DMS 273 (cell line): ENCODE data around the gene DENND4B.
"Not testable (repeated sequence)": the region's sequence is repeated elsewhere in the genome, so short reads cannot be mapped to it uniquely, and the experiment has no call there.

ENCODE experiments used
- DNase-seq: peaks from one replicate; lab custom pipeline; 2025; ENCODE audit not compliant: unreplicated experiment; lab: John Stamatoyannopoulos, UW

Gene DENND4B, protein sequence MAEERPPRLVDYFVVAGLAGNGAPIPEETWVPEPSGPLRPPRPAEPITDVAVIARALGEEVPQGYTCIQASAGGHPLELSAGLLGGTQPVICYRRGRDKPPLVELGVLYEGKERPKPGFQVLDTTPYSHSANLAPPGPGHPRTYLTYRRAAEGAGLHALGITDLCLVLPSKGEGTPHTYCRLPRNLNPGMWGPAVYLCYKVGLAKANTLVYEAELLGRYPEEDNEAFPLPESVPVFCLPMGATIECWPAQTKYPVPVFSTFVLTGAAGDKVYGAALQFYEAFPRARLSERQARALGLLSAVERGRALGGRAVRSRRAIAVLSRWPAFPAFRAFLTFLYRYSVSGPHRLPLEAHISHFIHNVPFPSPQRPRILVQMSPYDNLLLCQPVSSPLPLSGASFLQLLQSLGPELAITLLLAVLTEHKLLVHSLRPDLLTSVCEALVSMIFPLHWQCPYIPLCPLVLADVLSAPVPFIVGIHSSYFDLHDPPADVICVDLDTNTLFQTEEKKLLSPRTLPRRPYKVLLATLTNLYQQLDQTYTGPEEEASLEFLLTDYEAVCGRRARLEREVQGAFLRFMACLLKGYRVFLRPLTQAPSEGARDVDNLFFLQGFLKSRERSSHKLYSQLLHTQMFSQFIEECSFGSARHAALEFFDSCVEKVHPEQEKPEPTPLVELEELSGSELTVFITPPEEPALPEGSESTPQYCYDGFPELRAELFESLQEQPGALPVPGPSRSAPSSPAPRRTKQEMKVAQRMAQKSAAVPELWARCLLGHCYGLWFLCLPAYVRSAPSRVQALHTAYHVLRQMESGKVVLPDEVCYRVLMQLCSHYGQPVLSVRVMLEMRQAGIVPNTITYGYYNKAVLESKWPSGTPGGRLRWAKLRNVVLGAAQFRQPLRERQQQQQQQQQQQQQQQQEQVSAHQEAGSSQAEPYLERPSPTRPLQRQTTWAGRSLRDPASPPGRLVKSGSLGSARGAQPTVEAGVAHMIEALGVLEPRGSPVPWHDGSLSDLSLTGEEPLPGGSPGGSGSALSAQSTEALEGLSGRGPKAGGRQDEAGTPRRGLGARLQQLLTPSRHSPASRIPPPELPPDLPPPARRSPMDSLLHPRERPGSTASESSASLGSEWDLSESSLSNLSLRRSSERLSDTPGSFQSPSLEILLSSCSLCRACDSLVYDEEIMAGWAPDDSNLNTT (N-terminal part only)

DNA sequence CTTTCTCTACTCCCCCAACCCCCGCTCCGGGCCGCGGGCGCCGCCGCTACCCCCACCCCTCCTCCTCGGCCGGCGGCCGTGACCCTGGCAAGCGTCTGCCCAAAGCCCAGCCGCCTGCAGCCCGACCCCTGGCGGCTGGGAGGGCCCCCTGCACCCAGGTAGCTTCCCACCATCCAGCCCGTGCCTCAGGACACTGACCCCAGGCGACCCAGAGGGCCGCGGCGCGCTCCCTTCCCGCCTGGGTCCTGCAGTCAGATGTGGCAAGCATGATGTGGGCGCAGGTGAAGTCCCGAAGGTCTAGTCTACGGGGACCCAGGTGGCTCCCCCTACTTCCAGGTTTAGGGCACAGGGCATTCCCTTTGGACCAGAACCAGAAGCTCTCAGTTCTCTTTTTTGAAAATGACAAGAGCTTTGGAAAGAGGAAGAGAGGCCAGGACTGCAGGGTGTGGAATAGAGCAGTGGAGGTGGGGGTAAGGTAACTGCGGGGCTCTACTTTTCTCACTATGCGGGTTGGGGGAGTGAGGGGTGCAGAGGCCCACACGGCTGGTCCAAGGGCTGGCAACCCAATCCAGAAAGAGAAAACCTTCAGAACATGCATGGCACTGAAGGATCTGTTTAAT is at the start of gene DENND4B:
DENND4B (minus strand) TSS at position 97 of the 620 bp plus-strand sequence. CDS start 2,344 bp downstream, outside the sequence.
- DNase-seq, result peak; percentile 93

DNA sequence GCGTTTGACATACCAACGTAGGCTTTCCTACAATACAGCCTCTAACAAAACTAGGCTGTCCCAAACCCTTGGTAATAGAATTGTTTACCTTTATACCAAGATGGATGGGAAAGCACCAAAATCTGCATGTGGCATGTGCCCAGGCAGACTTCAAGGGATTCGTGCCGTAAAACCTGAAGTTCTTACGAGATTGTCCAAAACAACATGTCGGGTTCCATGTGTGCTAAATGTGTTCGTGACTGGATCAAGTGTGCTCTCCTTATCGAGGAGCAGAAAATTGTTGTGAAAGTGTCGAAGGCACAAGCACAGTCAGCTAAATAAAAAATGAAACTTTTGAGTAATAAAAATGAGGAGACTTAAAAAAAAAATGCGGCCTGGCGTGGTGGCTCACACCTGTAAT is 49.1 kb upstream of the DENND4B start:
- no peak for DNase-seq

DNA sequence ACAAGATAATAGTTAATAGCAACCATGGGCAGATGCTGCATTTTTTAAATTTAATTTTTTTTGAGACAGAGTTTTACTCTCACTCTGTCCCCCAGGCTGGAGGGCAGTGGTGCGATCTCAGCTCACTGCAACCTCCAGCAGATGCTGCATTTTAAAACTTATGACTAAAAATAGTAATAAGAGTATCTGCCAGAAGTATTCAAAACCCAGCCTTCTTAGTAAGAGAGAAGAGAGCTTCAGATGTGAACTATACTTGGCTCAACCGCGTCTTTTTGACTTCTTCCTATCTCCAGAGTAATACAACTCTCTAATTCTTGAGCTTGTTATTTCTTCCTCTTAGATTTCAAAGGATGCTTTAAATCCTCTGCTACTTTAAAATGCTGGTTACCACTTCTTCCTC is 48.7 kb upstream of the DENND4B start:
- DNase-seq, result no peak

DNA sequence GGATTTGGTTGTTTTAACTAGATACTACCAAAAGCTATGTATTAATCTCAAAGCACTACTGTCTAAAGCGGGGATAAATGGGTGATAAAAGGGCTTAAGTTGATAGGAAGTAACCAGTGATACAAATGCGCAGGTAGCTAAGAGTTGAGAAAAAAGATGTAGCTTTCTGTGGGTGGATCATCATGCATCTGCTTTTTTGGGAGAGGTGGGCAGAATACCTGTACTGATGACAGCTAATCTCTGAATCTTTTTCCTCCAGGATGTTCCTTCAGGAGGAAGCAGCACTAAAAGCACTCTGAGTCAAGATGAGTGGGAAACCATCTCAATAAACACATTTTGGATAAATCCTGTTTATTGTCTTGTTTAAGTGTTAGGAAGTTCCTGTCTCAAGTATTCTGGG is 45.3 kb upstream of the DENND4B start:
- no peak for DNase-seq

DNA sequence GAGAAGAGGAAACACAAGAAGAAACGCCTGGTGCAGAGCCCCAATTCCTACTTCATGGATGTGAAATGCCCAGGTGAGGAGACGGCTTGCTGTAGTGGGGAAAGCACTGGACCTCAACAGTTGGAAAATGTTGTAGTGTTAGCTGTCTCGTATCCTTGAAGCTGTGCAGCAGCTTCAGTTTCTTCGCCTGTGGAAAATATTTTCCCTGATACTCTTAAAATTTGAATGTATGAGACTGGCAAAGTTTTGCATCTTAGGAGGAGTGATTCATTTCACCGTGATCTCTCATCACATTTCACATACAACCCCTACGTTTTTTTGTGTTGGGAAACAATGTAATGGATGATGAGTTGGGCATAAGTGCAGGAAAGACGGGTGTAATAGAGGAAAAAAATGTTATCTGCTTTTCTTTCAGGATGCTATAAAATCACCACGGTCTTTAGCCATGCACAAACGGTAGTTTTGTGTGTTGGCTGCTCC is 44.7 kb upstream of the DENND4B start:
- DNase-seq, result no peak

DNA sequence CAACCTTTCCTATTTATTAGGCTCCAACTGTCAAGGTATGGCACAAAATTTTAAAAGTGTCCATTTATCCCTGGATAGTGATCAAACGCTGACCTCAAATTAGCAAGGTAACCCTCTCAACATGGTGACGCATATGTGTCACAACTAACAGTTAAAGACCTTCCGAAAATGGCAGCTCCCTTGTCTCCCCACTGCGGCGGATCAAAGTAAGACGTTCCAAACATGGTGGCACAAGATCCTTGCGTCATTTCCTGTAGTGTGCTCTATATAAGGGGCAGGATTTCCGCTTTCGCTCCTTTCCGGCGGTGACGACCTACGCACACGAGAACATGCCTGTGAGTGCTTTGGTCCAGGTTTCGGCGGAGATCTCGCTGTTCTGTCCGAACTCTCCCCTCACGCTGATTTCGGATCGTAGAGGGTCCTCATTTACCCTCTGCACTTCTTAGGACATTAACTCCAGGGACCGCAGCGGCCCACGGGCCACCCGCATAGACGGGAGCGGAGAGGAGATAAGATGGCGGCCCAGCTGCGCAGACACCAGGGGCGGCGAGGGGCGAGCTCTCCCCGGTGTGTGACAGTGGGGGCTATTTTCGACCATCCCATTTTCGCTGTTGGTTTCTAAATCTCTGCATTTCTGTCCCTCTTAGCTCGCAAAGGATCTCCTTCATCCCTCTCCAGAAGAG is 44.1 kb upstream of the DENND4B start, which contains the start of gene RPS27:
RPS27 (plus strand) TSS at position 295 of the 683 bp plus-strand sequence; CDS start at position 330, 35 bp downstream.
- DNase-seq, result peak; percentile 99

DNA sequence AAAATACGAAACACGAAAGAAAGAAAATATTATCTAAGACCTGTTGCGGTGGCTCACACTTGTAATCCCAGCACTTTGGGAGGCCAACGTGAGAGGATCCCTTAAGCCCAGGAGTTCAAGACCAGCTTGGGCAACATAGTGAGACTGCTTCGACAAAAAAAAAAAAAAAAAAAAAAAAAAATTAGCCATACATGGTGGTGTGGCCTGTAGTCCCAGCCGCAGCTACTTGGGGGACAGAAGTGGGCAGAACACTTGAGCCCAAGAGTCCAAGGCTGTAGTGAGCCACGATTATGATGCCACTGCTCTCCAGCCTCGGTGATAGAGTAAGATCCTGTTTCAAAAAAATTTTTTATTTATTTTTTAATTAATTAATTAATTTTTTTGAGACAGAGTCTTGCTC is 41.1 kb upstream of the DENND4B start:
- DNase-seq, result no peak

DNA sequence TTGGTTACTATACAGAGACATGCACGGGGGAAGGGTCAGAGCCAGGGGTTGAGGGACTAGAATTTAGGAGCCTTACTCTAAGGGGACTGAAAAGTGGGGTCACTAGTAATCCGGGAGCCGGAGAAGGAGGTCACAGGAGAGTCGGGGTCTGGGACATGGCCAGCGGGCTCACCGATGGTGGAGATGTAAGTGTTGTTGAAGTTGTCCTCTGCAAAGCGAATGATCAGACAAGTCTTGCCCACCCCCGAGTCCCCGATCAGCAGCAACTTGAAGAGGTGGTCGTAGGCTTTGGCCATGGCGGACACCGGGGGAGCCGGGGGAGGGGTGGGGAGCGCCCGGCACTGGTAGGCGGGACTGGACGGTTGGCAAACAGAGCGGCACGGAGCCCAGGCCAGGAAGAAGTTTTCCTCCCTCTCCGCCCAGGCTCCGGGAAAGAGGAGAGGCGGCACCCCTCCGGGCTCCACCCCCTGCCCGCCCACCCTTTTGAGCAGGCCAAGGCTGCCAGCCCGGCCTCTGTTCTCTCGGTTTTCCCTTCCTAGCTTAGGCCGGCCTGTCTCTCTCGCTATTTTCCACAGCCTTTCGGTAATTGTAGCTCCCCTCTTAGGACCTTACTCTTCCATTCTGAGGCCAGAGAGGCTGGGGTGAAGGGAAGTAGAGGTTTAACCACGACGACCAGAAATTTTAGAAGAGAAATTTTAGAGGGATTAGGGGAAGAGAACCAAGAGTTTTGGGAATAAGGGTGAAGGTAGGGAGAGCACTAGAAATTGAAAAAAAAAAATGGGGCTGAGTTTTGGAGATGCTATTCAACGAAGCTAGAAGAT is 39.6 kb upstream of the DENND4B start, which contains the start of gene RAB13:
RAB13 (minus strand) TSS at position 399 of the 821 bp plus-strand sequence; CDS start at position 296, 103 bp downstream.
- DNase-seq, result peak; percentile 94

DNA sequence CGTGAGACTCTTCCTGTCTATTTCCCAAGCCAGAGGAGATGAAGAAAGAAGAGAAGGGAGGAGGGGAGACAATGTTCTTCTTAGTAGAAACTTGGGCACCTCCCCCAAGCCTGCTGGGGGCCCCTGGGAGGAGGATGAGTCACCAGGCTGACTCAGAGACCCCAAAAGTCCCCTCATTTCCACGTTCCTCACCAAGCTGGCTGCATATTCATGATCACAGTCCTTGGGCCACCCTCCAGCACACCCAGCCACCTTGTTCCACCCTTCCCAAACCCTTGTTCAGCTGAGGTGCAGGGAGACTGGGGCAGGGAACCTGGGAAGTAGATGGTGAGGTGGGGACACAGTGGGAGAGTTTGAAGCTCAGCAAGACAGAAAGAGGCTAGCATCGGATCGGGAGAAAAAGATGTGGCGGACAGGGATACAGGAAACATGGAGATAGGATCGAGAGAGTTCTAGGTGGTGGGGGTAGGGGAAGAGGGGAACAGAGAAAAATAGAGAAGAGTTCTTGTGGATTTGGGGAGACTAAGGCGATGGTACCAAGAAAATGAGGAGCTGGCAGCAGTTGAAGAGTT is 38.9 kb upstream of the DENND4B start:
- no peak for DNase-seq

DNA sequence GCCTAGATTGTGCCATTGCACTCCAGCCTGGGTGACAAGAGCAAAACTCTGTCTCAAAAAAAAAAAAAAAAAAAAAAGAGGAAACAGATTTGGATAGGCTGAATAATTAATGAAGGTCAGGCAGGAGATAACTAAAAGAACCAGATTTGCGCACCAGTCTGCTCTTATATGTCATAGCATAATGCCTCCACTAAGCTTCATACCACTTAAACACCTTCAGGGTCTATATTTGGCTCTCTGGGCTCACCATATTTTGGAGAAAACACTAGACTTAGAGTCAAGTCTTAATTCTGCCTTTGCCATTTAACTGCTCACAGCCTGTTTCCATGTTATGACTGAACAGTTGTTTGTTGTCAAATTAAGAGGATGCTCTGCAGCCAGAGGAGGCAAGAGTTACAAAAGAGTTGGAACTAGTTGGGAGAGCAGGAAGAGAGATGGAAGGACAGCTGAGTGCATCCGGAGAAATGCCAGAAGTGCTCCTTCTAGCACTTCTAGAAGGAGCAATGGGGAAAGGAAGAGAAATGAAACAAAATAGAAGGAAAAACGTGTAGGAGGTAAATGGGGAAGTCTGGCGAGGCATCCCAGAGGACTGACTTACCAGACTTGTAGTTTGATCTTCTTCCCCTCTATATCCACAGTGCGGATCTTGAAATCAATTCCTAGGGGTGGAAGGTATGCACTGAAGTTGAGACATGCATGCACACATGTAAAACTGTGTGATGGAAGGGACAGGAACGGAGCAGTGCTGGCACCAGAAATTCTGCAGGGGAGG is 37.8 kb upstream of the DENND4B start:
- DNase-seq, result no peak

DNA sequence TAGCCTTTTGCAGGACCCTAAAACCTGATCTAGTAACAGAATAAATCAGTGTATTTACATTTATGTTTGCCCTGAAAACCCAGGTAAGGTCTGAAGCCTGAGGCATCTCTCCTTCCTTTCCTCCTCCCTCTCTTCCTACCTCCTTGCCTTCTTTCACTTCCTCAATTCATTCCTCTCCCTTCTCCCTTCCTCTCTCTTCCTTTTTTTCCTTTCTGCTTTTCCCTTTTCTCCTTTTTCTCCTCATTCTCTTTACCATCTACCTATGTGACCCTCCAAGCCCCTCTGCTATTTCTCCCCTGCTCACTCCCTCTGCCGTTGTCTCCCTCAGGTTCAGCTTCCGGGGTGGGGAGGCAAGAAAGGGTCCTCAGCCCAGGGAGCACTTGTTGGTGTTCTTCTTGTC is 35.2 kb upstream of the DENND4B start:
- not testable (repeated sequence) for DNase-seq

DNA sequence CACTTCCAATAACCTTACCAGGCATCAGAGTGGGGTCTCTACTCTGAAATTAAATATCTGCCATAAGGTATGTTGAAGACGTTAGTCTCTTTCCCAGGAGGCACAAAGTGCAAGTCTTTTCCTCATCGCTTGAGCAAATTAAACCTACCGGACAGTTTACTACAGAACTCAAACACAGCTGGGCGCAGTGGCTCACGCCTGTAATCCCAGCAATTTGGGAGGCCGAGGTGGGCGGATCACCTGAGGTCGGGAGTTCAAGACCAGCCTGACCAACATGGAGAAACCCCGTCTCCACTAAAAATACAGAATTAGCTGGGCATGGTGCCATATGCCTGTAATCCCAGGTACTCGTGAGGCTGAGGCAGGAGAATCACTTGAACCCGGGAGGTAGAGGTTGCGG is 32.6 kb upstream of the DENND4B start:
- not testable (repeated sequence) for DNase-seq

DNA sequence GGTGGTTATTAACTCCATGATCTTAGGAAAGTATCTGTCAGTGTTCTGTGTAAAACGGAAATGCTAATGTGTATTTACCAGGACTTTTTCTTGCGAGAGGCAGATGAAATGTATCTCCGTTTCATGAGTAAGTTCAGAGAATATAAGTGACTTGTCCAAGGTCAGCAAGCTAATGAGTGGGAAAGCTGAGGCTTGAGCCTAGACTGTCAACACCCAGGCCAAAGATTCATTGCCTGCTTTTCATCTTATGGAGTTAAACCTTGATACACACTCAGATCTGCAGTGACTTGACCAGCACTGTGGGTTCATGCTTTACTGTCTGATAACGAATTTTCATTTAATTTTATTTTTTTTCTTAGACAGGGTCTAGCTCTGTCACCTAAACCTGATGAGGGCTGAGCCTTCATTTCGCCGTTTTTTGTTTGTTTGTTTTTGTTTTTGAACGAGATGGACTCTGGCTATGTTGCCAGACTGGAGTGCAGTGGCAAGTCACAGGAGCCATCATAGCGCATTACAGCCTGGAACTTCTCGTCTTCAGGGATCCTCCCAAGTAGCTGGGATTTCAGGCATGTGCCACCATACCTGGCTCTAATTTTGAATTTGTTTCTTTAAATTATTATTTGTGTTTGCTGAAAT is 31.9 kb upstream of the DENND4B start:
- DNase-seq, result no peak

DNA sequence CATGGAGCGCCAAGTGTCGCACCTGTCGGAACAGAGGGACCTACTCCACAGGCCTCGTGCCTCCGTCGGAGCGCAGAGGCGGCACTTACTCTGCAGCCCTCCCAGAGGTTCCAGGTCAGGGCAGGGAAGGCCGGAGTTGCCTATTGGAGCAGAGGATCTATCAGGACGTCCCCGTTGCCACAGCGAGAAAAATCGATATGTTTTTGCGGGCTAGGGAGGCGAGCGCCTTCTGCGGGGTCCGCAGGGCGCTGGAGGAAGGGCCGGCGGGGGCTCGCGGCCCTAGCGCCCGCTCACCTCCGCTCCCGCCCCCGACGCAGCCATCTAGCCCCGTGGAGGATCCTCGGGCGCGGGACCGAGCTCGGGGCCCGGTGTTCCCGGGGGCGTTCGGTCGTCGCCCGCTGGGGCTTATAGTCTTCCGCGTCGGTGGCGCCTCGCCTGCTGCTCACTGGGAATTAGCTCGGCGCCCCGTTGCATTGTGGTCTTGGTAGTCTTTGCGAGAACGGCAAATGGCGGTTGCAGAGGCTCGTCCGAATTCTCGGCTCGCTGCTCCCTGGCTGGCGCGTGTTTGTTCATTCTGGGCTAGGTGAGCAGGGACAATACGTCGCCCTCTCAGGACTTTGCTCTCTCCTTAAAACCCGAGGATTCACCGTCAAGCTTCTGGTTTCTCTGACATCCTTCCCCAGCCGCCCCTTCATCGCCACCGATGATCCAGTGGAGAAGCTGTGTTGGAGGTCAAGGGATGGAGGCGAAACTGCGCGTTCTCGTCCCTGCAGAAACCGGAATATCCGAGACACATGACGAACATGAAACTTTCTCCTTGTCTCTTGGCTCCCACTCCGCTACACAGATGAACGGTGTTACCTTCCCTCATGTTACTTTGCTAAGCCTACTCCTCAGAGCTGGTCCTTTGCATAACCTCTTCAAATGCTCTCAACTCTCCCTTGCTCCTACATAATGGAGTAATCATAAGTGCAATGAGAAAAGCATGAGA is 31.0 kb upstream of the DENND4B start, which contains the start of gene JTB:
JTB (minus strand) TSS at position 425 of the 991 bp plus-strand sequence; CDS start at position 3, 422 bp downstream.
- peak; percentile 96 for DNase-seq

DNA sequence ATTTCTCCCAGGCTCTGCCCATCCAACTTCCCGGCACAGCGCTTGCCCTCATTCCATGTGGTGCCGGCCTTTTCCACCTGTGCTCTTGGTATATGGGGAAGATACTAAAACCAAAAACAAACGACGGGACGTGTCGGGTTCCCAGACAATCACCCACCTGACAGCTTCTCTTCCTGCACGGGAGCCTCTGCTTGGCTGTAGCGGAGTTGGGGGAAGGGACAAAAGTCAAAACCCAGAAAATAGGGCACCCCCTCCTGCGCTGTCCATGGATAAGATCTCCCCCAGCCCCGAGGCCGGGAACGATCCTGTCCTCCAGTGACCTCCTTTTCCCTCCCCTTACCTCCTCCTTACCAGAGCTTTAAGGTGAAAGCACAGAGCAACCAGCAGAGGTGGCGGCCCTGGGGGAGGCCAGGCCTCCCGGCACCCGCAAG is 30.3 kb upstream of the DENND4B start:
- DNase-seq, result no peak

DNA sequence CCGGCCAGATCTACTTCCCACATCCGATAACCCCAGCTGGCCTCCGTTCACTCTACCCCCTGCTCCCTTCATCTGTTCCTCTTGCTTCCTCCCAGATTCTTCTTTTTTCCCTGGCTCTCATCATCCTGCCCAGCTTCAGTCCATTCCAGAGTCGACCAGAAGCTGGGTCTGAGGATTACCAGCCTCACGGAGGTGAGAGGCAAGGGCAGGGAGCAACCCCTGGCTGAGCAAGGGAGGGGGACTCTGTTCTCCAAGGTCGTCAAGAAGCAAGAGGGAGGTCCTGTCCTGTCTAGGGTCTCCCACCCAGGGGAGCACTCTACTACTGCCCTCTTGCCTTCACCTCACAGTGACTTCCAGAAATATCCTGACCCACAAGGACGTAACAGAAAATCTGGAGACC is 27.0 kb upstream of the DENND4B start:
- no peak for DNase-seq
